Keratinocyte (primary cell): ENCODE measurements around the gene CCSER1.

Experiments used
- CTCF ChIP-seq, 3 experiments: IDR thresholded peaks in 1 of 3; conservative IDR thresholded peaks in 1 of 3; optimal IDR thresholded peaks in 1 of 3; 2 replicates in 2 of 3; 3 replicates in 1 of 3; pipeline versions ENCODE3 to v1.5.1; 2011; ENCODE audit warnings: low read length in 3 of 3, mild to moderate bottlenecking in 3 of 3, moderate library complexity in 2 of 3, control low read depth in 1 of 3, inconsistent platforms in 1 of 3; ENCODE audit not compliant: insufficient read depth in 2 of 3; ENCODE audit errors: extremely low read depth in 1 of 3
- EZH2 ChIP-seq: IDR thresholded peaks from one replicate; pipeline ENCODE4 v1.6.1; 2012; ENCODE audit warnings: inconsistent platforms, mild to moderate bottlenecking, low read length, moderate library complexity

GRCh38 chr4:90982813-90983212 lies 855.6 kb downstream of the CCSER1 start:
- TF ChIP-seq CTCF (optimal IDR thresholded peaks at IDR 0.05 in 1 of 3, IDR thresholded peaks at IDR 0.05 in 1 of 3, conservative IDR thresholded peaks at IDR 0.05 in 1 of 3; ENCODE audit: extremely low read depth in 1 of 3, insufficient read depth in 2 of 3, low read length in 3 of 3), result no peak
- TF ChIP-seq EZH2, result no peak
